Measurements from ENCODE around the gene CFDP1.

Gene CFDP1

GRCh38 chr16:75294773-75295459 lies 138.4 kb downstream of the CFDP1 start:
- no peaks in the 10 kb centered on the region for H3K4me1 ChIP-seq (ENCODE audit: insufficient read depth, low read length)
- no peak overlapping the region for H3K4me3 ChIP-seq (ENCODE audit: low read depth in 1 of 2, low read length in 2 of 2)
- no peaks in the 10 kb centered on the region for H3K9me3 ChIP-seq (ENCODE audit: low read length)
- no peak overlapping the region for H3K9ac ChIP-seq (ENCODE audit: low read length)
- peaks cover 28% of the 10 kb centered on the region for H3K36me3 ChIP-seq (ENCODE audit: insufficient read depth, low read length)
- H3K27me3 ChIP-seq (ENCODE audit: control insufficient read depth in 1 of 2, insufficient read depth in 2 of 2, low read length in 2 of 2), result no peaks in the 10 kb centered on the region
- H3K27ac ChIP-seq (ENCODE audit: low read depth, low read length), result no peak overlapping the region

GRCh38 chr16:75293772-75294171 lies 139.5 kb downstream of the CFDP1 start:
- Histone ChIP-seq H3K9me3 (ENCODE audit: low read length) (no peaks in the 10 kb centered on the region), H3K9ac (ENCODE audit: low read length) (no peak overlapping the region), H3K27ac (ENCODE audit: low read depth, low read length) (no peak overlapping the region), H3K27me3 (ENCODE audit: control insufficient read depth in 1 of 2, insufficient read depth in 2 of 2, low read length in 2 of 2) (no peaks in the 10 kb centered on the region), H3K4me1 (ENCODE audit: insufficient read depth, low read length) (no peaks in the 10 kb centered on the region), H3K36me3 (ENCODE audit: insufficient read depth, low read length) (peaks cover 26% of the 10 kb centered on the region), H3K4me3 (ENCODE audit: low read depth in 1 of 2, low read length in 2 of 2) (no peak overlapping the region)

- no peaks in the 10 kb centered on the region for H3K9me3 ChIP-seq (ENCODE audit: low read length)
- no peaks in the 10 kb centered on the region for H3K4me1 ChIP-seq (ENCODE audit: insufficient read depth, low read length)
- H3K27me3 ChIP-seq (ENCODE audit: control insufficient read depth in 1 of 2, insufficient read depth in 2 of 2, low read length in 2 of 2), result no peaks in the 10 kb centered on the region
- peaks cover 26% of the 10 kb centered on the region for H3K36me3 ChIP-seq (ENCODE audit: insufficient read depth, low read length)
- peak overlapping the region; percentile 27 for H3K27ac ChIP-seq (ENCODE audit: low read depth, low read length)
- no peak overlapping the region for H3K9ac ChIP-seq (ENCODE audit: low read length)
- H3K4me3 ChIP-seq (ENCODE audit: low read depth in 1 of 2, low read length in 2 of 2), result no peak overlapping the region
Measured at GRCh38 chr16:75293173-75293572, 140.1 kb downstream of the CFDP1 start.

GRCh38 chr16:75292691-75293090 lies 140.6 kb downstream of the CFDP1 start:
- Histone ChIP-seq H3K27me3 (ENCODE audit: control insufficient read depth in 1 of 2, insufficient read depth in 2 of 2, low read length in 2 of 2) (no peaks in the 10 kb centered on the region), H3K4me3 (ENCODE audit: low read depth in 1 of 2, low read length in 2 of 2) (no peak overlapping the region), H3K4me1 (ENCODE audit: insufficient read depth, low read length) (no peaks in the 10 kb centered on the region), H3K27ac (ENCODE audit: low read depth, low read length) (no peak overlapping the region), H3K9me3 (ENCODE audit: low read length) (no peaks in the 10 kb centered on the region), H3K36me3 (ENCODE audit: insufficient read depth, low read length) (peaks cover 27% of the 10 kb centered on the region), H3K9ac (ENCODE audit: low read length) (no peak overlapping the region)

- no peaks in the 10 kb centered on the region for H3K9me3 ChIP-seq (ENCODE audit: low read length)
- H3K9ac ChIP-seq (ENCODE audit: low read length), result no peak overlapping the region
- H3K36me3 ChIP-seq (ENCODE audit: insufficient read depth, low read length), result peaks cover 30% of the 10 kb centered on the region
- no peaks in the 10 kb centered on the region for H3K27me3 ChIP-seq (ENCODE audit: control insufficient read depth in 1 of 2, insufficient read depth in 2 of 2, low read length in 2 of 2)
- H3K4me1 ChIP-seq (ENCODE audit: insufficient read depth, low read length), result no peaks in the 10 kb centered on the region
- H3K27ac ChIP-seq (ENCODE audit: low read depth, low read length), result no peak overlapping the region
- H3K4me3 ChIP-seq (ENCODE audit: low read depth in 1 of 2, low read length in 2 of 2), result no peak overlapping the region
Measured at GRCh38 chr16:75289189-75289588, 144.1 kb downstream of the CFDP1 start.

GRCh38 chr16:75288596-75289120 lies 144.6 kb downstream of the CFDP1 start:
- Histone ChIP-seq H3K4me1 (ENCODE audit: insufficient read depth, low read length) (no peaks in the 10 kb centered on the region), H3K27ac (ENCODE audit: low read depth, low read length) (no peak overlapping the region), H3K36me3 (ENCODE audit: insufficient read depth, low read length) (peaks cover 30% of the 10 kb centered on the region), H3K9me3 (ENCODE audit: low read length) (no peaks in the 10 kb centered on the region), H3K9ac (ENCODE audit: low read length) (no peak overlapping the region), H3K27me3 (ENCODE audit: control insufficient read depth in 1 of 2, insufficient read depth in 2 of 2, low read length in 2 of 2) (no peaks in the 10 kb centered on the region), H3K4me3 (ENCODE audit: low read depth in 1 of 2, low read length in 2 of 2) (no peak overlapping the region)

GRCh38 chr16:75288181-75288580 lies 145.1 kb downstream of the CFDP1 start:
- H3K9ac ChIP-seq (ENCODE audit: low read length), result no peak overlapping the region
- no peak overlapping the region for H3K27ac ChIP-seq (ENCODE audit: low read depth, low read length)
- no peaks in the 10 kb centered on the region for H3K9me3 ChIP-seq (ENCODE audit: low read length)
- H3K4me3 ChIP-seq (ENCODE audit: low read depth in 1 of 2, low read length in 2 of 2), result no peak overlapping the region
- no peaks in the 10 kb centered on the region for H3K4me1 ChIP-seq (ENCODE audit: insufficient read depth, low read length)
- peaks cover 29% of the 10 kb centered on the region for H3K36me3 ChIP-seq (ENCODE audit: insufficient read depth, low read length)
- H3K27me3 ChIP-seq (ENCODE audit: control insufficient read depth in 1 of 2, insufficient read depth in 2 of 2, low read length in 2 of 2), result no peaks in the 10 kb centered on the region

GRCh38 chr16:75287708-75288107 lies 145.6 kb downstream of the CFDP1 start:
- Histone ChIP-seq H3K9me3 (ENCODE audit: low read length) (no peaks in the 10 kb centered on the region), H3K27ac (ENCODE audit: low read depth, low read length) (no peak overlapping the region), H3K36me3 (ENCODE audit: insufficient read depth, low read length) (peaks cover 24% of the 10 kb centered on the region), H3K4me1 (ENCODE audit: insufficient read depth, low read length) (no peaks in the 10 kb centered on the region), H3K9ac (ENCODE audit: low read length) (no peak overlapping the region), H3K27me3 (ENCODE audit: control insufficient read depth in 1 of 2, insufficient read depth in 2 of 2, low read length in 2 of 2) (no peaks in the 10 kb centered on the region), H3K4me3 (ENCODE audit: low read depth in 1 of 2, low read length in 2 of 2) (no peak overlapping the region)

GRCh38 chr16:75286389-75286788 lies 146.9 kb downstream of the CFDP1 start:
- Histone ChIP-seq H3K9ac (ENCODE audit: low read length) (no peak overlapping the region), H3K9me3 (ENCODE audit: low read length) (no peaks in the 10 kb centered on the region), H3K36me3 (ENCODE audit: insufficient read depth, low read length) (peaks cover 15% of the 10 kb centered on the region), H3K4me3 (ENCODE audit: low read depth in 1 of 2, low read length in 2 of 2) (no peak overlapping the region), H3K27me3 (ENCODE audit: control insufficient read depth in 1 of 2, insufficient read depth in 2 of 2, low read length in 2 of 2) (no peaks in the 10 kb centered on the region), H3K4me1 (ENCODE audit: insufficient read depth, low read length) (no peaks in the 10 kb centered on the region), H3K27ac (ENCODE audit: low read depth, low read length) (no peak overlapping the region)

GRCh38 chr16:75282466-75283281 lies 150.6 kb downstream of the CFDP1 start:
- Histone ChIP-seq H3K27ac (ENCODE audit: low read depth, low read length) (no peak overlapping the region), H3K4me3 (ENCODE audit: low read depth in 1 of 2, low read length in 2 of 2) (no peak overlapping the region), H3K9ac (ENCODE audit: low read length) (no peak overlapping the region), H3K36me3 (ENCODE audit: insufficient read depth, low read length) (peaks cover 6% of the 10 kb centered on the region), H3K4me1 (ENCODE audit: insufficient read depth, low read length) (no peaks in the 10 kb centered on the region), H3K27me3 (ENCODE audit: control insufficient read depth in 1 of 2, insufficient read depth in 2 of 2, low read length in 2 of 2) (no peaks in the 10 kb centered on the region), H3K9me3 (ENCODE audit: low read length) (no peaks in the 10 kb centered on the region)

- no peak overlapping the region for H3K27ac ChIP-seq (ENCODE audit: low read depth, low read length)
- no peaks in the 10 kb centered on the region for H3K36me3 ChIP-seq (ENCODE audit: insufficient read depth, low read length)
- no peaks in the 10 kb centered on the region for H3K27me3 ChIP-seq (ENCODE audit: control insufficient read depth in 1 of 2, insufficient read depth in 2 of 2, low read length in 2 of 2)
- H3K9ac ChIP-seq (ENCODE audit: low read length), result no peak overlapping the region
- H3K9me3 ChIP-seq (ENCODE audit: low read length), result no peaks in the 10 kb centered on the region
- H3K4me3 ChIP-seq (ENCODE audit: low read depth in 1 of 2, low read length in 2 of 2), result no peak overlapping the region
- H3K4me1 ChIP-seq (ENCODE audit: insufficient read depth, low read length), result no peaks in the 10 kb centered on the region
Measured at GRCh38 chr16:75281826-75282225, 151.5 kb downstream of the CFDP1 start.
